Esophagus muscularis mucosa (tissue), 3 donors: ENCODE data around the gene TTC12.

ENCODE experiments used
- POLR2A ChIP-seq: fragments of 450-650 bp; IDR thresholded peaks from one replicate; pipeline ENCODE4 v1.6.1; 2017; ENCODE audit warnings: antibody characterized with exemption, moderate library complexity, mild to moderate bottlenecking, low read depth
- TF ChIP-seq, protein P1 (sequence below), 3 experiments: fragments of 200-600 bp in 2 of 3; fragments of 450-650 bp in 1 of 3; sonication (generic) in 2 of 3; IDR thresholded peaks; one replicate each; pipeline ENCODE4 v1.5.1; 2017 to 2019; ENCODE audit warnings: antibody characterized with exemption in 3 of 3, mild to moderate bottlenecking in 2 of 3, moderate library complexity in 1 of 3

DNA sequence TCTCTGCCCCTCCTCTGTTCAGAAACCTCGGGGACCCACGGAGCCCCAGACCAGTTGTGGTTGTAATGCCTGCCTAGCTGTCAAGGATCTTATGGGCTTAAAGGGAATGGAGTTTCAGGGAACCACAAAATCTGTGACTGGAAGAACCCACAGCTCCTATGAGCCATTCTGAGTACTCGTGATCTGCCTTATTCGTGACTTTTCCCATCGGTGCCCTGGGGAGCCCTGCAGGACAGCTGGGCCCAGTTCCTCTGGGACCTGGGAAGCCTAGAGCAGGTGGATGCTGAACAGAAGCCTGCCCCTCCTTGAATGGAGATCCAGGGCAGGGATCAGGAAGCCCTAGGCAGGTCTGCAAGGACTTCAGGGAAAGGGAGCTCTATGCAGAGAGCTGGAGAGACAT lies 42.1 kb upstream of the TTC12 start:
- TF ChIP-seq POLR2A, result no peak
- TF ChIP-seq, protein P1, sequence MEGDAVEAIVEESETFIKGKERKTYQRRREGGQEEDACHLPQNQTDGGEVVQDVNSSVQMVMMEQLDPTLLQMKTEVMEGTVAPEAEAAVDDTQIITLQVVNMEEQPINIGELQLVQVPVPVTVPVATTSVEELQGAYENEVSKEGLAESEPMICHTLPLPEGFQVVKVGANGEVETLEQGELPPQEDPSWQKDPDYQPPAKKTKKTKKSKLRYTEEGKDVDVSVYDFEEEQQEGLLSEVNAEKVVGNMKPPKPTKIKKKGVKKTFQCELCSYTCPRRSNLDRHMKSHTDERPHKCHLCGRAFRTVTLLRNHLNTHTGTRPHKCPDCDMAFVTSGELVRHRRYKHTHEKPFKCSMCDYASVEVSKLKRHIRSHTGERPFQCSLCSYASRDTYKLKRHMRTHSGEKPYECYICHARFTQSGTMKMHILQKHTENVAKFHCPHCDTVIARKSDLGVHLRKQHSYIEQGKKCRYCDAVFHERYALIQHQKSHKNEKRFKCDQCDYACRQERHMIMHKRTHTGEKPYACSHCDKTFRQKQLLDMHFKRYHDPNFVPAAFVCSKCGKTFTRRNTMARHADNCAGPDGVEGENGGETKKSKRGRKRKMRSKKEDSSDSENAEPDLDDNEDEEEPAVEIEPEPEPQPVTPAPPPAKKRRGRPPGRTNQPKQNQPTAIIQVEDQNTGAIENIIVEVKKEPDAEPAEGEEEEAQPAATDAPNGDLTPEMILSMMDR (IDR thresholded peaks at IDR 0.05), result no peak
